Left ventricle myocardium superior (tissue), 1 donor: ENCODE measurements around the gene CORIN. TPM values are rescaled to one million over a fixed set of nuclear protein-coding genes. Genes with fewer than 3 reads are reported as not detected.

Source experiments
- ATAC-seq: fragments of 200-7000 bp; cut with Tn5 transposase; one replicate; pipeline ENCODE4 v1.9.1; 2020; ENCODE audit warnings: mild to moderate bottlenecking, moderate library complexity
- DNase-seq: peaks from one replicate; pipeline ENCODE4 v3.0.0-alpha.2; 2020
- intact Hi-C: fragments of 100-400 bp; cut with micrococcal nuclease; formaldehyde crosslinking; loops from one replicate; pipeline ENCODE4 v1.11.0; 2022
- total RNA-seq: library from RNA; stranded (reverse); fragmentation: NEBNext Ultra II Directional; extraction: Animal tissue kit (Norgen Biotek cat#: 25700); gene quantifications from one replicate; pipeline ENCODE4 v1.2.1, GENCODE V29; 2021
- donor health status: DM: no; HTN: yes; CAD: no; lungs with severe emphysema.

Gene CORIN
- total RNA-seq, 1 donor from 2014 or later: 96.8 TPM

DNA sequence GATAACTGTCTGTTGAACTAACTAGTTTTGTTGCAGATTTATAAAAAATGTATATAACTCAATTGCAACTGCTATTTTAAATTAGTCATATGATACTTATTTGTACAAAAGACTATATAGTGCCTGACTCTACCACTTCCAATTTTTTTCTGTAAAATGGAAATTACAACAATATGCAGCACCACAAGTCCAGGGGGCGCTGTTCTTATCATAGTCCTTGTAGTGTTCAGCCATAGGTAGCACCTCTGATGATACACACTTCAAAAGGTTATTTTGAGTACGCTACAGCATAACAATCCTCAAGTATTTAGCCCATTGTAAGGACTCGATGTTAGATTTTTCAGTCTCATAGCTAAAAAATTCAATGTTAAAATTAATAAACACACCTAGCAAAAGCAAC, 174.9 kb downstream of the CORIN start:
- intact Hi-C loops: no loop called here
- no peak for ATAC-seq
- DNase-seq: no peak

- intact Hi-C loops: no loop called here
- DNase-seq: no peak
- no peak for ATAC-seq
Observed at GRCh38 chr4:47661741-47662140, 176.1 kb downstream of the CORIN start.

DNA sequence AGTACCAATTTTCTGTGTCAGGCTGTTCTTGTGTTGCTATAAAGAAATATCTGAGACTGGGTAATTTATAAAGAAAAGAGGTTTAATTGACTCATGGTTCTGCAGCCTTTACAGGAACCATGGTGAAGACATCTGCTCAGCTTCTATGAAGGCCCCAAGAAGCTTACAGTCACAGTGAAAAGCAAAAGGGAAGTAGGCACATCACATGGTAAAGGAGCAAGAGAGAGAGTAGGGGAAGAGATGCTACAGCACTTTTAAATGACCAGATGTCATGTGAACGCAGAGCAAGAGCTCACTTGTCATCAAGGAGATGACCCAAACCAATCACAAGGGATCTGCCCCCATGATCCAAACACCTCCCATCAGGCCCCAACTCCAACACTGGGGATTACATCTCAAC, 178.5 kb downstream of the CORIN start:
- intact Hi-C loops: no loop called here
- DNase-seq (no peak), ATAC-seq (no peak)

GRCh38 chr4:47654972-47655693, 182.7 kb downstream of the CORIN start:
- intact Hi-C loops: no loop called here
- DNase-seq (no peak), ATAC-seq (no peak)

- ATAC-seq (no peak), DNase-seq (no peak)
- intact Hi-C loops: no loop called here
Observed at GRCh38 chr4:47652092-47652491, 185.8 kb downstream of the CORIN start.

- DNase-seq: no peak
- intact Hi-C loops: no loop called here
- no peak for ATAC-seq
Observed at GRCh38 chr4:47651231-47651630, 186.6 kb downstream of the CORIN start.

GRCh38 chr4:47650584-47651130, 187.2 kb downstream of the CORIN start:
- ATAC-seq (peak; percentile 14), DNase-seq (no peak)
- intact Hi-C loops: no loop called here

GRCh38 chr4:47647544-47647943, 190.3 kb downstream of the CORIN start:
- ATAC-seq (peak; percentile 77), DNase-seq (no peak)
- intact Hi-C loops: no loop called here

DNA sequence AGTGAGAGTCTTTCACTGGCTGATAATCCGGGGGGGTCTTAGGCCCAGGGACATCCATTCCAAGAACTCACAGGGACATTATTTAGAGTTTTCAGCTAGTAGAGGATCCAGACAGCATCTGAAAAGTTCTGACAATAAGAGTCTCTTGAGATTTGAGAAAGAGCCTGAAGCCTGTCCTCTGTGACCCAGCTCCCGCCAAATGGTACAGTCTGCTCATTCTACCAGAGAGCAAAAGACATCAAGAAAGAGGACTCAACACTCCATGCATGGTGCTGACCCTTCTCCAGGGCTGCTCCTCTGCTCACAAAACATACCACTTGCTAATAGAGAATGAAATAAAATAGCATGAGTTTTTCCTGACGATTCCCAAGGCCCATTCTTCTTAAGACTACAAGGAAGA, 190.8 kb downstream of the CORIN start:
- no peak for DNase-seq
- intact Hi-C loops: no loop called here

GRCh38 chr4:47646372-47646771, 191.5 kb downstream of the CORIN start:
- DNase-seq (no peak), ATAC-seq (no peak)
- intact Hi-C loops: no loop called here

More for the DNA sequence above, 190.8 kb downstream of the CORIN start:
- ATAC-seq: peak; percentile 75

DNA sequence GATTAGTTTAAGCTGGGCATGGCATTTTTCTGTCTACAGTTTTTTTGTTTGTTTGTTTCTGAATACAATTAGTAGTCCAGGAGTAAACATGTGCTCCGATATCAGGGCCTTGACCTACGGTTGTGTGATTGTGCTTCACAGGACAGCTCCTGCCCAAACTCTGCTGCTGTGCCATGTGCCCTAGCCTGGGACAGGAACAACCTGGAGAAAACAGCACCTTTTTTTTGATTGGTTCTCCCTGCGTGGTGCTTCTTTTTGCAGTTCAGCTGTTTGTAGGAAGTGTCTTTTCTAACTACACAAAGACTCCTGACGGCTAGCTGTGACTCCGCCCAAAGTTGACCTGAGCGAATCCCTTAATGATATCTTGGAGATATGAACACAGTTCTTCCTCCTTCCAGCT, 194.0 kb downstream of the CORIN start:
- intact Hi-C loops: no loop called here
- ATAC-seq (no peak), DNase-seq (no peak)

- intact Hi-C loops: no loop called here
- DNase-seq: no peak
- ATAC-seq: no peak
Observed at GRCh38 chr4:47642985-47643760, 194.7 kb downstream of the CORIN start.

GRCh38 chr4:47642191-47642830, 195.6 kb downstream of the CORIN start:
- DNase-seq: no peak
- ATAC-seq: no peak
- intact Hi-C loops: no loop called here

GRCh38 chr4:47641755-47642154, 196.1 kb downstream of the CORIN start:
- intact Hi-C loops: no loop called here
- ATAC-seq (peak; percentile 79), DNase-seq (no peak)

DNA sequence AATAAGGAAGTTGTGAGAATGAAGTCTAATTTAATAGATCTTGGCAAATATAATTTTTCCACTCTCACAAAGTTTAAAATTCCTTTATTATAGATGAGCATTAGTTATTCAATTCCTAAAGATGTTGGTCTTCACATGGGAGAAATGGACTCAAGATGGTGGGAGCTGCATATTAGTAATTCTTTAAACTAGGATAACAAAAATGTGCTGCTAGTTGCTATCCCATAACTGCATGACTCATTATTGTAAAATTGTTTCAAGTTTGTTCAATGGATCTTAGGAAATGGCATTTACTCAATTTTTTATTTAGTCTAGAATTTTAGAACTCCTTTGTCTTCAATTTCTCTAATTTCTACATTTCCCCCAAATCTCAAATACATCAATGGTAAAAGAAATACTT, 197.0 kb downstream of the CORIN start:
- no peak for ATAC-seq
- intact Hi-C loops: no loop called here
- DNase-seq: no peak

- ATAC-seq (no peak), DNase-seq (no peak)
- intact Hi-C loops: no loop called here
Observed at GRCh38 chr4:47639531-47639930, 198.3 kb downstream of the CORIN start.

DNA sequence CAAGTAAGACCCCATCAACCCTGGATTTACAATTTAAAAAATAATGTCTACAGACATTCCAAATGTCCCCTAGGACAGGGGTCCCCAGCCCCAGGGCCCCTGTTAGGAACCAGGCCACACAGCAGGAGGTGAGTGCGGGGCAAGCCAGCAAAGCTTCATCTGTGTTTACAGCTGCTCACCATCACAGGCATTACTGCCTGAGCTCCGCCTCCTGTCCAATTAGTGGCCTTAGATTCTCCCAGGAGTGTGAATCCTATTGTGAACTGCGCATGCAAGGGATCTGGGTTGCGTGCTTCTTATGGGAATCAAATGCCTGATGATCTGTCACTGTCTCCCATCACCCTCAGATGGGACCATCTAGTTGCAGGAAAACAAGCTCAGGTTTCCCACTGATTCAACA, 206.7 kb downstream of the CORIN start:
- intact Hi-C loops: no loop called here
- DNase-seq (no peak), ATAC-seq (no peak)

DNA sequence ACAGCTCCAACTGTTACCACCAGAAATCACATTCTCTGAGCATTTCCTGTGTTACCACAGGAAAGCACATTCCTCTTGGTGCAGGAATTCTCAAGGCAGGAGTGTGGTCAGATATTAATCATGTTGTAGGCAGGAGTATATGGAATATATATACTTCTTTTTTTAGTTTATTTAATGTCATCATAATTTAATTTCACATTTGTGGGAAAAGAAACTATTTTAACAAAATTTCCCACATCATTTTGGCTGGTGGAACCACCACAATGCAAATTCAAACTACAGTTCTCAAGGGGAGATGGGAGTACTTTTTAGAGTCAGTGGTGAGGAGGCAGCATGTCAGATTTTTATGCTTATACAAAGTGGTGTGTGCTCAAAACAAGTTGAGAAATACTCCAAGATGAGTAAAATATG, 213.8 kb downstream of the CORIN start:
- intact Hi-C loops: no loop called here
- ATAC-seq (no peak), DNase-seq (no peak)

DNA sequence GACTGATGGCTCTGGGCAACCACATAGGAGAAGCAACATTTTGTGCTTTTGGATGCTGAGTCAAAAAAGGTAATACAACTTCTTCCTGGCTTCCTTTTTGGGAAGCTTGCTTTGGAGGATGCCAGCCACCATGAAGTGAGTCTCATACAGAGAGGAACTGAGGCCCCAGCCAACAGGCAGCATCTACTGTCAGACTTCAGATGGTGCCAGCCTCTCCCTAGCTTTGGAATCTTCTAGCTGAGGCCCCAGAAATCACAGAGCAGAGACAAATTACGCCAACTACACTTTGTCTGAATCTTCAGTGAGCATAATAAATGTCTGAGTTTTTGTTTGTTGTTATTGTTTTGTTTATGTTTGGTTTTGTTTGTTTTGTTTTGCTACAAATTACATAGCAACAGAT, 216.7 kb downstream of the CORIN start:
- ATAC-seq (no peak), DNase-seq (no peak)
- intact Hi-C loops: no loop called here

DNA sequence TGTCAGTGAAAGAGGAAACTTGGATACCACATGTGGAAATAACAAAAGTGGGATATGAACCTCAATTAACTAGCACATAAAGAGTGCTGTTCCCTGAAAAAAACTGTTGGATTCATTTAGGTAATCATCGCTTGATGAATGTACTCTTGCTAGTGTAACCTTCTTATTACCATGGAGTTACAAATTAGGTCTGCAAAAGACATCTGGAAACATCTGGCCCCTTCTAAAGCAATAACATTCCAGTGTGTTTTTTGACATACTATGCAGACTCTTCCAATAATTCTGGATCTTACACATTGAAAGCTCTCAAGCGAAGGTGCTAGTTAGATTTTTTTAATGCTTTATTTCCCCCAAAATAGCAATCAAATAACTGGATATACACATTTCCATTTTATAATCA, 218.2 kb downstream of the CORIN start:
- intact Hi-C loops: no loop called here
- ATAC-seq (peak; percentile 55), DNase-seq (no peak)
